GM21515 (cell line): Measurements from ENCODE around the gene PPP1CB.

ENCODE experiments used
- ATAC-seq: cut with Tn5 transposase; IDR thresholded peaks from one replicate; pipeline ENCODE4 v1.9.1; 2021; ENCODE audit not compliant: unreplicated experiment

The PPP1CB gene

DNA sequence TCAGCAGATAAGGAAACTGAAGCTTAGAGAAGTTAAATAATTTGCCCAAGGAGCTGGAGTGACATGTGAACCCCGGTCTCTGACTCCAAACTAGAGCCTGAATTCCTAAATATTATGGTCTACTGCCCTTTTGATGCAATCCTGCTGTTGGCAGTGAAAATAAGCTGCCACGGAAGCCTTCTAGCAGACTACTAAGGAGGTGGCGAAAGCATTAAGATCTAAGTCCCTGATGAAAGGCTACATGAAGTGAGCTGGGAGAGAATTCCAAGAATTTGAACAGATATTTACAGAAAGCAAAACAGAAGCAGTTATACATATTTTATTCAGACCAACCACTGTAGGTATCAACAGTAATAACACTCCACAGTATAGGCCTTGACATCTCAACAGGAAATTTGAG is 90.4 kb downstream of the PPP1CB start:
- ATAC-seq = no peak
